Measurements from ENCODE around the gene CARD11.

The CARD11 gene

DNA sequence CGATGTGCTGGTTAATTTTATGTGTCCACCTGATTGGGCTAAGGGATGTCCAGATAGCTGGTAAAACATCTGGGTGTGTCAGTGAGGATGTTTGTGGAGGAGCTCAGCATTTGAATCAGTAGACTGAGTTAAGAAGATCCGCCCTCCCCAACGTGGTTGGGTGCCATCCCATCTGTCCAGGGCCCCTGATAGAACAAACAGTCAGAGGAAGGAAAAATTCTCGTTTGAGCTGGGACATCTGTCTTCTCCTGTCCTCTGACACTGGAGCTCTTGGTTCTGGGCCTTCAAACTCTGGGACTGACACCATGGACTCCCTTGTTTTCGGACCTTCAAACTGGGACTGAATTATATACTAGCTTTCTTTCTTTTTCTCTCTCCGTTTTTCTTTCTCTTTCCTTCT, 59.6 kb downstream of the CARD11 start:
- in situ Hi-C loops (cut with MboI; ENCODE audit: low sequenced_read_pairs) = no loop called here

DNA sequence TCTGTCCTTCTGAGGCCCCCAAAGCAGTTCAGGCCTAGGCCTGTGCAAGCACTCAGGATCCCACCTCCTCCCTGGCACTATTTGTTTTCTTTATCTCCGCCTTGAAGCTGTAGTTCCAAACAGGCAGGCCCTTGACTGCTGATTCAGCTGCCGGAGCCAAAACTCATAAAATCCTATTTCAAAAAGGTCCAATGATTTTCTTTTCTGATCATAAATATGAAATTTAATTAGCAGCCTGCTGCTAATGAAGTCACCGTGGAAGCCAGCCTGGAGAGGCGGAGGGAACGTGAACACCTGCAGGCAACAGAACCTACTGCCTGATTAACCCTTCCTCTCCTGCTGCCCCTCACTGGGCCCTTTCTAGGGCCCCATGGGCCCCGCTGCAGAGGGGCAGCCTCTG, 60.1 kb downstream of the CARD11 start:
- in situ Hi-C loops (cut with MboI; ENCODE audit: low sequenced_read_pairs) = no loop called here

DNA sequence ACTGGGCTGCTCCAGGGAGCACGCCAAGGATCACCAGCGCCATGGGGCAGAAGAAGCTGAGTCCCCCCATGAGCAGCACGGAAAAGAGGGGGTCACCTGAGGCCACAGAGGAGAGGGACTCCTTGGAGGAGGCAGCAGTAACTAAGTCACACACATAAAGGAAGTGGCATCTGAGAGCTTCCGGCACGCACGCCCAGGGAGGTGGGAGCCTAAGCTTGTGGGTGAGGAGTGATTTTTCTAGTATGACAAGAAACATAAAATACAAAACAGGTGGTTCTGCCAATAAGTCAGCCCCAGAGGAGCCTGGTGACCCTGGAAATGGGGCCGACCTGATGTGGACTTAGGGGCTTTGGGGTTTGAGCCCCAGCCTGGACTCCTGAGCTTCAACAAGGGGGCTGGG, 60.8 kb downstream of the CARD11 start:
- in situ Hi-C loops (cut with MboI; ENCODE audit: low sequenced_read_pairs) = no loop called here

DNA sequence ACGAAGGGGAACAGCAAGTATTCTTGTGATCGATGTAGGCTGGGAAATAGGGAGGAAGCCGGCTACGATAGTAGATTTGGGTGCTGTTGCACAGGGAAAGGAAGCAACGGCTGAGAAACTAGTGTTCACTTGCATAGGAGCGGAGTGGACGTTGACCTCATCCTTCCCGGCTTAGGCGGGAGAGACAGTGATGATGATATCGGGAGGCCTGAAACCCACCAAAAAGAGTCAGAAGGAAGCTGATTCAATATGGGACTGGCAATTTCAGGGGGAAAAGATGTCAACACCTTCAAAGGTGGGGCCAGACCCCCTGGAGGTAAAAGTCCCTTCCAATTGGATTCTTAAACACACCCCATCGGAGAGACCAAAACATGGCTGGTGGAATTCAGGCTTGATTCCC, 61.3 kb downstream of the CARD11 start:
- in situ Hi-C loops (cut with MboI; ENCODE audit: low sequenced_read_pairs) = no loop called here

DNA sequence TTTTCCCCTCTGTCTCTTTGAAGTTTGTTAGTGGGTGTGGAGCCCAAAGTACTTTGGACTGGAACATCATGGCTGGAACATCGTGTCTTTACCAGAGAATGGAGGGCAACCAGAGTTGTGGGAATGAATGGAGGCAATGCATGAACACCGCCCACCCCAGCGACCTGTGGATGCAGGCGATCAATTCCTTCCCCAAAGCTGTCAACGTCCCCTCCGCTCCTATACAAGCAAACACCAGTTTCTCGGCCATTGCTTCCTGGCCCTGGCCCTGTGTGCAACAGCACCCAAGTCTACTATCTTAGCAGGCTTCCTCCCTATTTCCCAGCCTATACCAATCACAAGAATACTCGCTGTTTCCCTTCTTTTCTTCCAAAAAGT, 62.6 kb downstream of the CARD11 start:
- in situ Hi-C loops (cut with MboI; ENCODE audit: low sequenced_read_pairs) = no loop called here

DNA sequence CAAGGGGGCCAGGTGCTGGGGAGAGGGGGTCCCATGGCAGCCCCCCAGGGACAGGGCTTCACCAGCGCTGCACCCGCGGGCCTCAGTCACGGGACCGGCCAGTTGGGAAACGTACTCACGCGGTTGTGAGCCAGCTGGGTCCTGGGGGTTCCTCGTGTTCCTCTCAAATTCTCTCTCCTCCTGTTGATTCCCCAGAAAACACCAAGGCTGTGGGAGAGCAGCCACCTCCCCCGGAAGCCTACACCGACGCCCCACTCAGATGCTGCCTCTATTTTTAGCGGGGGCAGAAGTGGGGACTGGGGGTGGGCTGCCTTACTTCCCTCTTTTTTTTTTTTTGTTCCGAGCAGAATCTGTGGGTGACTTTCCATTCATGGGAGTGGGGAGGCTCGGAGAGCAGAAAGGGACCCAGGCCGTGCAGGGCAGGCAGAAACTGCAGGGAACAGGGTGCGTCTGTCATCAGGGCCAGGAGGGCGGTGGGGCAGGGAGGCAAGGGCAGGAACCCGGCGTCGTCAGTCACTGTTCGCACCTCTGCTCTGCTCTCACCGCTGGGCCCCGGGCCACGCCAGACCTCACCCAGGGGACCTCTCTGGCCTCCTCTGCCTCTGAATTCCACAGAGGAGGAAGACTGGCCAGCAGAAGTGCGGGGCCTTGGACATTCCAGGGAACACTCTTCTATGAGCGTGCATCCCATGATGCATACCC, 63.1 kb downstream of the CARD11 start:
- in situ Hi-C loops (cut with MboI; ENCODE audit: low sequenced_read_pairs) = no loop called here

DNA sequence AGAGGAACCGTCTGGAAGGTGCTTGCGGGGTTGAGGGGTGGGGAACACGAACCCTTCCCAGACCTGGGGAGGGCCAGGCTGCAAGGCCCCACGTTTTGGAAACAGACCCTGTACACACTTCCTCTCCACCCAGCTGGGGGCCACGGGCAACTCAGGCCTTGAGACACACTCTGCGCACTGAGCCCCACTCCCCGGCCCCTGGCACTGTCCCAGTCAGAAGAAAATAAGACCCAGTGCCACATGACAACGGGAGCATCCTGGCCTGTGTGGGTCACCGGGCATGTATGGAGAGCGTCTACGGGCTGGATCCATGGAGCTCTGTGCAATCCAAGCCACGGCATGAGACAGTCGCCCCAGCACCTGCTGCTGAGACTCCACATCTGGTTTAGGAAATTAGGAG, 63.7 kb downstream of the CARD11 start:
- in situ Hi-C loops (cut with MboI; ENCODE audit: low sequenced_read_pairs) = no loop called here

DNA sequence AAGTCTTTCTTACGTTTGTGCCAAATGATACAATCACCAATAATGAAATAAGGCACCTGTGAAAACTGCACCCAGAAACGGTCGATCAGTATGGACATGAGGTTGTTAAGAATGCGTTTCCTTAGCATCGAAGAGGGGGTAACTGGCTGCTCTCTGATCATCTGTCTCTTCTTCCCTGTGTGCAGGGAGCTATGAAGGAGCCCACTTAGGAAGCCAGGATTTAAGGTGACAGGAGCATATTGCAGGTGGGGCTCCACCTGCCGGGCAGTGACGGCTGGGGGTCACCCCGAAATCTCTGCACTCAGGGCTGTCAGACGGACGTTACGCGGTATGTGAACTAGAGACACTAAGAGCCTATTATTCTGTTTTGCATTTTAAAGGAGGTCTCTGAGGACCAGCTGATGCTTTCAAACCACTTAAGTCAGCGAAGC, 64.5 kb downstream of the CARD11 start:
- in situ Hi-C loops (cut with MboI; ENCODE audit: low sequenced_read_pairs) = no loop called here

DNA sequence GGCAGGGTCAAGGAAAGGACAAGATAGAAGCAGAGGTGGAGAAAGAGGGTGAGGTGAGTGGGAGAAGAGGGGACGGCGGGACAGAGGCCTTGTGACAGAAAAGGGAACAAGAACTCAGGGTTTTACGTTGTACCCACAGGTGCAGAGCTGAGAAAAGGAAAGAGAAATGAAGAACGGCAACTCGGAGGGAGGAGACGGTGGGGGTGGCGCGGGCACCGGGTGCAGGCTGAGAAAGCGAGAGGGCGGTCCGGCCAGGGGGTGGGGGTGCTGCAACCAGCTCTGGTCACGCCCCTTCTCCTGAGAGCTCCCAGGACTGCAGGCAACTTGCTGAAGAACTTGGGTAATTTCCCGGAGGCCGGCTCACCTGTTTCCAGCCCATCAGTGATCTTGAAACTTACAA, 65.3 kb downstream of the CARD11 start:
- in situ Hi-C loops (cut with MboI; ENCODE audit: low sequenced_read_pairs) = no loop called here

DNA sequence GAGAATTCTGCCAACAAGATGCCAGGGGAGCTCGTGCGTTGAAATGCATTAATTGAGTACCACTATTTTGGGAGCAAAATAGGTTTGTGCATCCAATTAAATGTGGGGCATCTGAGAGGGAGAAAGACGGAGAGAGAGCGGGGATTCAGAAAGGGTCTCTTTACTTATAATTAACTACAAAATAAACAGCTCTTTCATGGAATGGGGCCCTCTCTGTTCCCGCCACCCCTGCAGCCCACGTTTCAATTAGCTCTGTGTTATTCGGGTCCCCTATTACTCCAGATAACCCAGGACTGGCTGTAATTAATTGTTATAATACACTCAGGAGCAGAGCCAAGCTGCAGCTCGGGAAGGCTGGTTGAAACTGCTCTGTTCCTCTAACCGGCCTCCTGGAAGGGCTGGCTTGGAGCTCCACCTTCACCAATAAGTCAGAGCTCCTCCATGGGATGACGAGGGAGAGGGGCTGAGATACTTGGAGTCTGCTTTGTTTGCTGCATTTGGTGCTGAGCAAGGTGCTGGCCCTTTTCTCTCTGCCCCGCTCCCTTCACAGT, 67.8 kb downstream of the CARD11 start:
- in situ Hi-C loops (cut with MboI; ENCODE audit: low sequenced_read_pairs) = no loop called here

DNA sequence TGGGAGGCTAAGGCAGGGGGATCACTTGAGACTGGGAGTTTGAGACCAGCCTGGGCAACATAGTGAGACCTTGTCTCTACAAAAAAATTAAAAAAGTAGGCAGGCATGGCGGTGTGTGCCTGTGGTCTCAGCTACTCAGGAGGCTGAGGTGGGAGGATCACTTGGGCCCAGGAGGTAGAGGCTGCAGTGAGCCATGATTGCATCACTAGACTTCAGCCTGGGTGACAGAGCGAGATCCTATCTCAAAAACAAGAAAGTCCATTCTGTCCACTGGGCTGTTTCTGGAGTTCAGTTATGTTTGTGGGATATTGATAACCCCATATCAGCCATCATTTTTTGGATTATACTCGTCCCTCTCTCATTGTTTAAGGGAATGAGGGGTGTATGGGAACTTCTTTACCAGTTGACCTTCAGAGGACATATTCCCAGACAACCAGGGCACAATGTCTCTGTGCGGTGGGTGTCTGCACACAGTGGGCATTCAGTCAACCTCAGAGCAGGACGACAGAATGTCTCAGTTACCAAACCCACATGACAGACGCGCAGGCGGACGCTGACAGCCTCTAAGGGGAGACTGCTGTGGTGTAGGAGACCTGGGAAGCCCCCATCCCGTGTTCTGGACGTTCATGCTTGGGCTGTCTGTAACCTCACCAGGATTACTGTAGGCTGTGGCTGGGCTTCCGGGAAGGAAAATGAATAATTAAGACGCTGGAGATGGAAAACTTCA, 69.4 kb downstream of the CARD11 start:
- in situ Hi-C loops (cut with MboI; ENCODE audit: low sequenced_read_pairs) = no loop called here

DNA sequence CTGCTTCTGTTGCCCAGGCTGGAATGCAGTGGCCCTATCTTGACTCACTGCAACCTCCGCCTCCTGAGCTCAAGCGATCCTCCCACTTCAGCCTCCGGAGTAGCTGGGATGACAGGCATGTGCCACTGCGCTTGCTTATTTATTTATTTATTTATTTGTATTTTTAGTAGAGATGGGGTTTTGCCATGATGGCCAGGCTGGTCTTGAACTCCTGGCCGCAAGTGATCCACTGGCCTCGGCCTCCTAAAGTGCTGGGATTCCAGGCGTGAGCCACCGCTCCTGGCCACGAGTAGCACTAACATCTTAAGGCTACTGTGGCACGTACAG, 70.9 kb downstream of the CARD11 start:
- in situ Hi-C loops (cut with MboI; ENCODE audit: low sequenced_read_pairs) = no loop called here

DNA sequence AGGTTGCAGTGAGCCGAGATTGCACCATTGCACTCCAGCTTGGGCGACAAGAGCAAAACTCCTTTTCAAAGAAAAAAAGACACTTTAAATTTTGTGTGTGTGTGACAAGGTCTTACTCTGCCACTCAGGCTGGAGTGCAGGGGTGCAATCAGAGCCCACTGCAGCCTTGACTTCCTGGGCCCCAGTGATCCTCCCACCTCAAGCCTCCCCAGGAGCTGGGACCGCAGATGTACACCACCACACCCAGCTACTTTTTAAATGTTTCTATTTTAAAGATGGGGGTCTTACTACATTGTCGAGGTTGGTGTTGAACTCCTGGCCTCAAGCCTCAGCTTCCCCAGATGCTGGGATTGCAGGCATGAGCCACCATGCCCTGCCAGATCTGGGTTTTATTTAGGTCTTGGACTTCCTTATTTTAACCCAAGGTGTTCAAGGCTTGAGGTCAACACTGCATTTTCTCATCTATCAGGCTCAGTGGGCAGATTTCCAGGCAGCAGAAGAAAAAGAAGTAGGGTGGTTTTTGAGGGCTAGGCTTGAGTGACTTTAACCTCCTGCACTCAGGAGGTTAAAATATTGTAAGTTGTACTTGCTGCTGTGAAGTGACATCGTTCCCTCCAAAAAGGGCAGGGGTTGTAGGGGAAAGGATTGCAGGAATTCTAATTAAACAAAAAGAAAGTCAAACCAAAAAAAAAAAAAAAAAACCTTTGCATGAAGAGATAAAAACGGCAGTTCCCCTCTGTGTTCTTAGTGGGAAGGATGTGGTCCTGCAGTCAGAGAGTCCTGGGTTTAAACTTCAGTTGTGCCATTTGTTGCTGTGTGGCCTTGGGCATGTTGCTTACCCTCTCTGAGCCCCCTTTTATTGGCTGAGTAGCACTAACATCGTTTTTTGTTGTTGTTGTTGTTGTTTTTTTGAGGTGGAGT, 71.5 kb downstream of the CARD11 start:
- in situ Hi-C loops (cut with MboI; ENCODE audit: low sequenced_read_pairs) = no loop called here

DNA sequence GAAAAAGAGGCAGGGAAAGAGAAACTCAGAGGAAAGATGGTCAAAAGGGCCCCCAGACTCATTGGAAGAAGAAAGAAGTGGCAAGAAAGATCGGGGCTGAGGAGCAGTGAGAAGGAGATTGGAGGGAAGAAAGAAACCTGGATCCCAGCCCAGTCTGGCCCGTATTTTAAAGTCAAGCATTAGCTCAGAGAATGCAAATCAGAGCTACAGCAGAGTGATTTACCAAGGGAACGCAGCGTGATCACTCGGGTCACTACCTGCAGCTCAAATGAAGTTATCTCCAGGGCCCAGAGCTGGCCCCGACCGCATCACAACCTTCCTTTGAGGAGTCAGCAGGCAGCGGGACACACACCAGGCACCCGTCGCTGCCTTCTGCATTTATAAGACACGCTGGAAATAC, 72.8 kb downstream of the CARD11 start:
- in situ Hi-C loops (cut with MboI; ENCODE audit: low sequenced_read_pairs) = no loop called here

DNA sequence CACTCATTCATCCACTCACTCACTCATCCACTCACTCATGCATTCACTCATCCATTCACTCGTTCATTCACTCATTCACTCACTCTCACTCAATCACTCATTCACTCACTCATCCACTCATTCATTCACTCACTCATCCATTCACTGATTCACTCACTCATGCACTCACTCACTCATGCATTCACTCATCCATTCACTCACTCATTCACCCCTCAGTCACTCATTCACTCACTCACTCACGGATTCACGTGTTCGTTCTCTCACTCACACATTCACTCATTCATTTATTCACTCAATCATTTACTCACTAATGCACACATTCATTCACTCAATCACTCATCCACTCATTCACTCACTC, 73.4 kb downstream of the CARD11 start:
- in situ Hi-C loops (cut with MboI; ENCODE audit: low sequenced_read_pairs) = no loop called here

DNA sequence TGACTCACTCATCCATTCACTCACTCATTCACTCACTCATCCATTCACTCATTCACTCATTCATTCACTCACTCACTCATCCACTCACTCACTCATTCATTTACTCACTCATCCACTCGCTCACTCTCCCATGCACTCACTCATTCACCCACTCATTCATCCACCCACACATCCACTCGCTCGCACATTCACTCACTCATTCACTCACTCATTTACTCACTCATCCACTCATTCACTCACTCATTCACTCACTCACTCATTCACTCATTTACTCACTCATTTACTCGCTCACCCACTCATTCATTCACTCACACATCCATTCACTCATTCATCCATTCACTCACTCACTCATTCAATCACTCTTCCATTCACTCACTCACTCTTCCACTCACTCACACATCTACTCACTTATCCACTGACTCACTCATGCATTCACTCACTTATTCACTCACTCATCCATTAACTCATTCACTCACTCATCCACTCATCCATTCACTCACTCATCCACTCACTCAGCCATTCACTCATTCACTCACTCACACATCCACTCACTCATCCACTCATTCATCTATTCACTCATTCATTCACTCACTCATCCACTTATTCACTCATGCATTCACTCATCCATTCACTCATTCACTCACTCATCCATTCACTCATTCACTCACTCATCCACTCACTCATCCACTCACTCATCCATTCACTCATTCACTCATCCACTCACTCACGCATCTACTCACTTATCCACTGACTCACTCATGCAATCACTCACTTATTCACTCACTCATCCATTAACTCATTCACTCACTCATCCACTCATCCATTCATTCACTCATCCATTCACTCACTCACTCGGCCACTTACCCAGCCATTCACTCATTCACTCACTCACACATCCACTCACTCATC, 74.0 kb downstream of the CARD11 start:
- in situ Hi-C loops (cut with MboI; ENCODE audit: low sequenced_read_pairs) = no loop called here

DNA sequence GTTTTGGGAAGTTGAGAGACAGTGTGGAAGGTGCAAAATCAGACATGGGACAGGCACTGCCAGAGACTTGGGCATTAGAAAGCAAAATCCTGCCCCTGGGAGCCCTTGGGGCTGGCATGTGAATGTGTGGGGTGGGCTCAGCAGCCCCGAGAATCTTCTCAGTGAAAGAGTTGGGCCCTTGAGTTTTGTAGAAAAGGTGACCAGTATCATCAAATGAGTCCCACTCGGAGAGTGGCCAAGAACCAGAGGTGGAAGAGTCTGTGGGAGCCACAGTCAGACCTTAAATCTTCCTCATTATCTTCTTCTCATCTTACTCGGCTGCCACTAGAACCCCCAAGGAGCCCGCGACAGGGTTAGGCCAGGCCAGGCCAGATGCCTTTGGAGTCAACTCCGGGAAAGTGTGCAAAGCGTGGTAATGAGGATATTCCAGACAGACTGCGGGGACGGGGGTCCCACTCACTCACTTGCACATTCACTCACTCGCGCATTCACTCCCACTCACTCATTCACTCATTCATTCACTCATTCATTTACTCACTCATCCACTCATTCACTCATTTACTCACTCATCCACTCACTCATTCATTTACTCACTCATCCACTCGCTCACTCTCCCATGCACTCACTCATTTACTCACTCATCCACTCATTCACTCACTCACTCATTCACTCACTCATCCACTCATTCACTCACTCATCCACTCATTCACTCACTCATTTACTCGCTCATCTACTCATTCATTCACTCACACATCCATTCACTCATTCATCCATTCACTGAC, 74.9 kb downstream of the CARD11 start:
- in situ Hi-C loops (cut with MboI; ENCODE audit: low sequenced_read_pairs) = no loop called here

DNA sequence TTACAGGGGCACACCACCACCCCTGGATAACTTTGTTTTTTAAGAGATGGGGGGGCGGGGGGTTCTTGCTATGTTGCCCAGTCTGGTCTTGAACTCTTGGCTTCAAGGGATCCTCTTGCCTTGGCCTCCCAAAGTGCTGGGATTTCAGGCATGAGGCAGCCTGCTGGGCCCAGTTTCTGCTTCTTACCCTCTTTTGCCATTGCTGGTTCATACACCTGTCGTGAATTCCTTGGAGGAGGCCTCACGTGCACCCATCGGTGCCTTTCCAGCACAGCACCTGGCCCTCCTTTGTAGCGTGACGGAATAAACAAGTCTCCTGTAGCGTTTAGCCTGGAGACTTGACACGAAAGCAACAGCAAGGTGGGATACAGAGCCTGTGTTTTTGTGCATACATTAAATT, 75.5 kb downstream of the CARD11 start:
- in situ Hi-C loops (cut with MboI; ENCODE audit: low sequenced_read_pairs) = no loop called here

DNA sequence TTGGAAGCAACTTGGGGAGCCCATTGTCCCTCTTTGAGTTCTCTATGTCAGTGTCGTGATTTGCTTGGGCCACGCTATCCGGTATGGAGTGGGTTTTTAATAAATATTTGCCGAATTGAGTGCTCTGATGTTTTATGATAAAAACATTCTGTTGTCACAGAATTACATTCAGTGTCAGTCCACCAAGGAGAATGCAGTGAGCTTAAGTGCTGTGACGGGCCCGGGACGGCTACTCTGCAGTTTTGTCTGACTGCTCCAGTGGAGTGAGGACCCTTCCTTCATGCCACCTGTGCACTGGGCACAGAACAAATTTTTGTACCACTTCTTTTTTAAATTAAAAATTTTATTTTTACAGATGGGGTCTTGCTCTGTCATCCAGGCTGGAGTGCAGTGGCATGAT, 76.0 kb downstream of the CARD11 start:
- in situ Hi-C loops (cut with MboI; ENCODE audit: low sequenced_read_pairs) = no loop called here

DNA sequence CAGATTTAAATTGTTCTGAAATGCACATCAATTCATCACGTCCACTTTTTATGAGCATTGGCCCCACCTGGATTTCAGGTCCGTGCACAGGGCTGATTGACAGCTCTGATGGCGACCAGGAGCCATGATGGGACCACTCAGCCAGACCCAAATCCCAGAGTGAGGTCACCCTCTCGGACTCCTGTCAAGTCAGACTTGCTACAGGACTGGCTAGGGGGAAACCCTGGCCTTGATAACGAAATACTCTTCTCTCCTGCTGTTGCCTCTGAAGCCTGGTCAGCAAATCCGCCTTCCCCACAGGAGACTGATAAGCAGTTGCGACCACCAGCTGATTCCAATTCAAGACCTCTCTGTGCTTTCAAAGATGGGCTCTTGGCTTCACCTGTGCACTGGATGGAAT, 76.4 kb downstream of the CARD11 start:
- in situ Hi-C loops (cut with MboI; ENCODE audit: low sequenced_read_pairs) = no loop called here

All from HL-60/S4 treated with retinoic acid at 250 ng/mL for 4 days and 3 days (cell line).